Kidney capillary endothelial cell (primary cell): ENCODE data around the gene PPP1R3F.

Experiments
- DNase-seq: peaks from one replicate; pipeline ENCODE4 v3.0.0-alpha.2; 2018; ENCODE audit warnings: low spot score

Gene PPP1R3F, protein sequence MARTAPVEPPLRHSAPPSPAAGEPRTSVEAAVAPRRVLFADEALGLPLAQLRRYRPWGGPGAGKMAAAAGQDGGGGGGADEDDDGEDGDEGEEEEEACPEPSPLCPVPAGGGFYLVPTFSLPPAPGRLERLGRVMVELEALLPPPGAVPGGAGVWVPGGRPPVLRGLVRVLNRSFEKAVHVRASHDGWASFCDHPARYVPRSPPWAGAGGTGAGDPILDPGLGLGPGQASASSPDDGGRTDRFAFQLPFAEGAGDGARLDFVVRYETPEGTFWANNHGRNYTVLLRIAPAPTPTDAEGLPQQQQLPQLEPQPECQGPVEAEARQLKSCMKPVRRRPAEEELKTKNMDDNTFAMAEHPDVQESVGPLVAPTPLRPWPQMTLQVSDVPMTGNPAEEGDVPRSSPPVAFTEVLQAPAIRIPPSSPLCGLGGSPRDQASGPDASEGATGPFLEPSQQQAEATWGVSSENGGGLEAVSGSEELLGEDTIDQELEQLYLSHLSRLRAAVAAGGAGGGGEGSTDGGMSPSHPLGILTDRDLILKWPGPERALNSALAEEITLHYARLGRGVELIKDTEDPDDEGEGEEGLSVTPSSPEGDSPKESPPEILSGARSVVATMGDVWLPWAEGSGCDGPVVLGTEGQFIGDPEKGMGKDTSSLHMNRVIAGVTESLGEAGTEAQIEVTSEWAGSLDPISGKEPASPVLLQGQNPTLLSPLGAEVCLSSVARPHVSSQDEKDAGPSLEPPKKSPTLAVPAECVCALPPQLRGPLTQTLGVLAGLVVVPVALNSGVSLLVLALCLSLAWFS

DNA sequence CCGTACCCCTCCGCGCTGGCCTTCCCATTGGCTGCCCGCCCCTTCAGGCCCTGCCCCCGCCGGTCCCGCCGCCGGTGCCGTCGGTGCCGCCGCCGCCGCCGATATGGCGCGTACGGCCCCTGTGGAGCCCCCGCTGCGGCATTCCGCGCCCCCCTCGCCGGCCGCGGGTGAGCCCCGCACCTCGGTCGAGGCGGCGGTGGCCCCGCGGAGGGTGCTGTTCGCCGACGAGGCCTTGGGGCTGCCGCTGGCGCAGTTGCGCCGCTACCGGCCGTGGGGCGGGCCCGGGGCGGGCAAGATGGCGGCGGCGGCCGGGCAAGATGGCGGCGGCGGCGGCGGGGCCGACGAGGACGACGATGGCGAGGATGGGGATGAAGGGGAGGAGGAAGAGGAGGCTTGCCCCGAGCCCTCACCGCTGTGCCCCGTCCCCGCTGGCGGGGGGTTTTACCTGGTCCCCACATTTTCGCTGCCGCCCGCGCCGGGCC lies at the start of gene PPP1R3F:
PPP1R3F (plus strand) TSS at position 27 of the 482 bp plus-strand sequence; CDS start at position 104, 77 bp downstream.
- DNase-seq, result no peak

DNA sequence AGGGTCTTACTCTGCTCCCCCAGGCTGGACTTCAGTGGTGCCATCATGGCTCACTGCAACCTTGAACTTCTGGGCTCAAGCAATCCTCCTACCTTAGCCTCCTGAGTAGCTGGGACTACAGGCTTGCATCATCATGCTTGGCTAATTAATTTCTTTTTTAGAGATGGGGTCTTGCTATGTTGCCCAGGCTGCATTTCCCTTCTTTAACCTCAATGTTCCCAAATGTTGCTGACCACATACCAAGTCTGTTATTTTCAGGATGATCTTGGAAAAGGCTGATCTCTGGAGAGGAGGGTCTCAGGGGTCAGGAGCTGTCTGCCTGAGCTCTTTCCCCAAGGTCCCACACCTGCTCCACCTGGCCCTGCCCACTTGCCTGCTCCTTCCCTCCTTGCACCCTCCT lies 49.5 kb upstream of the PPP1R3F start:
- DNase-seq, result no peak

DNA sequence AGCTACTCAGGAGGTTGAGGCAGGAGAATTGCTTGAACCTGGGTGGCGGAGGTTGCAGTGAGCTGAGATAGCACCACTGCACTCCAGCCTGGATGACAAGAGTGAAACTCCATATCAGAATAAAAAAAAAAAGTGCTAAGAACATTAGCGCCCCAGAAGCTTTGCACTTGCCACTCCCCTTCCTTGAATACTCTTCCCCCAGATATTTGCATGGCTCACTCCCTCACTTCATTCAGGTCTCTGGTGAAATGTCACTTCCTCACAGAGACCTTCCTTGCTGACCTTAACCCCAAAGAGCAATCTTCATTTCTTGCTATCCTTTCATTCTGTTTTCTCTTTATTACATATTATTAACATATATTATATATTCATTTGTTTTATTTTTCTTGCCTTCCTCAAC lies 47.7 kb upstream of the PPP1R3F start:
- DNase-seq, result no peak

DNA sequence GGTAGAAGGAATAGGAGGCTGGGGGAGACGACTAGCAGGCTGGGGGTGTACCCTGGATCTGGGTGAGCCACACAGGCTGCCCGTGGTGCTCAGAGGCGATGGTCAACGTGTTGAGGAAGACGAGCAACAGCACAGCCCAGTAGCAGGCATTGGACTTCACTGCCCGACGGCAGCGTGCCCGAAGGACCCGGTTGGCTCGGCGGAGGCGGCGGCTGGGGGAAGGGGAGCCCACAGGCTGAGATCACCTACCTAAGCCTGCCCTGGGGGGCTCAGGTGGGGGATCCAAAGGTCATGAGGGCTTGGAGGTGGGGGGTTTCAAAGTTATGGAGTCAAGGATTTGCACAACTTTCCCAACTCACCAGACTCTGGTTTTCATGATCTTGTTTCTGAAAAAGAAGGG lies 43.7 kb upstream of the PPP1R3F start:
- DNase-seq, result no peak

DNA sequence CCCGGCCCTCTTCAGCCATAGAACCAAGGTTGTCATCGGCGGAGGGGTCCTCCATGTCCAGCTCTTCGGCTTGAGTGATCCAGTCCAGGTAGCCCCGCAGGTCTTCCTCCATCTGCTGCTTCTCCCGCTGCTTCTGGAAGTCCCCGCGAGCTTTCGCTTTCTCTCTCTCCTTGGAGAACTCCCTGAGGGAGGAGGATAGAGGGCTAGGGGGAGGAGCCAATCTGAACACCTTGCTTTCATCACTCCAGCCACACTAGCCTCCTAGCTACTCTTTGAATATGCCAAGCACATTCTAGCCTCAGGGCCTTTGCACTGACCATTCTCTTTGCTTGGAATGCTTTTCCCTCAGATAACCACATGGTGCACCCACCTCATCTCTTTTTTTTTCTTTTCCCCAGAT lies 42.6 kb upstream of the PPP1R3F start:
- no peak for DNase-seq

GRCh38 chrX:49227726-49228125 lies 41.9 kb upstream of the PPP1R3F start:
- no peak for DNase-seq

- no peak for DNase-seq
Measured at GRCh38 chrX:49228185-49228584, 41.4 kb upstream of the PPP1R3F start.

DNA sequence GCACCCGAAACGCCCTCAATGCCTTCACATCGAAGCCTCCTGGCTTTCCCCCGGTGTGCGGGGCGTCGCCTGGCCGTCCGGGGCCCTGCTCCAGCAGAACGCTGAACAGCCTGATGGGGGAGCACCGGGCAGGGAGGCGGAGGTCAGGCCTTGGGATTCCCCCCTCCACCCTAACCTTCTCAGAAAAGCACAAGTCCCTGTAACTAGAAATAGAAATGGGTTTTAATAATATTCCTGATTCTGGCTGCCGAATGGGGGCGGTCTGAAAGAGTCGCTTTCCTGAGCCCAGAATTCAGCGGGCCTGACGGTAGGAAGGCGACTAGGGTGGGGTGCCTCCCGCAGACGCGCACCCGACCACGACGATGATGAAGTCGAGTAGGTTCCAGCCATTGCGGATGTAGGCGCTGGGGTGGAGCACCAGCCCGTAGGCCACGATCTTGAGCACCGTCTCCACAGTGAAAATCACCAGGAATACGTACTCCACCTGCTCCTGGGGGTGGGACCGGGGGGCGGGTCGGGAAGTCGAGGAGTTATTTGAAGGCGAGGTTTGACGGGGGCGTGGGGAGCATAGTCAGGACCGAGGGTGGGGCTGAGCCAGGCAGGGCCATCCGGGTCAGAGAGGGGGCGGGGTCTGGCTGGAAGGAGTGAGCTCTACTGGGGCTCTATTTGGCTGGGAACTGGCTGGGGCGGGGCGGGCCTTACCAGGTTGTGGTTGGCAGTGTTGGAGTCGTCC lies 38.9 kb upstream of the PPP1R3F start:
- DNase-seq, result no peak

DNA sequence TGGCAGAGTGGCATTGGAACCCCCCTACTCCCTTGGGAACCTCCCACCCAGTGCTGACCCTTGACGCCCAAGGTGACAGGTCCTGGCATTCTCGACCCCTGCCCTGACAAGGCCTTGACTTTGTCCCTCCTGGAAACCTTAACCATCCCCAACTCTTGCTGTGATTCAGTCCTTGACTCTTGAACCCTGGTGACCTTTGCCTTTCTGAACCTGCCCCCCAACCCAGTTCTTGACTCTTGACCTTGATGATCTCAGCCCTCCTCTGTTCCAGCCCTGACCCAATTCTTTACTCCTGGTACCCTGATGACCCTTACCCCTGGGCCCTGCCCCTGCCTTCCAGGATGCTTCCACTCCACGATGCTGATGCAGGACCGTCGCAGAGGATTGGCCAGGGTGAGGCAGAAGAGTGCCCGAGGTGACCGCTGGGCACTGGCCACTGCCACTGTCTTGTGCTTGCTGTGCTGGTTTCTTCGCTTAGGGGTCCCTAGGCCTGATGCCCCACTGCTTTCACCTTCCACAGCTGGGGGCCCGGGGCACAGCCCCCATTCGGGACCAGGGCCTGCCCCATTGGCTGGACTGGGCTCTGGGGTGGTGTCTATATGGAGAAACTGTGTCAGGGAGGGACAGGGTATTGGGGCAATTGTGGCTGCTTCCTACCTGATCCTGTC lies 38.1 kb upstream of the PPP1R3F start:
- DNase-seq, result no peak

- no peak for DNase-seq
Measured at GRCh38 chrX:49232525-49232924, 37.1 kb upstream of the PPP1R3F start.

GRCh38 chrX:49233176-49233575 lies 36.4 kb upstream of the PPP1R3F start, which contains the start of gene CACNA1F:
CACNA1F (minus strand) TSS chrX:49233340; CDS start chrX:49233309, 31 bp downstream.
- no peak for DNase-seq

DNA sequence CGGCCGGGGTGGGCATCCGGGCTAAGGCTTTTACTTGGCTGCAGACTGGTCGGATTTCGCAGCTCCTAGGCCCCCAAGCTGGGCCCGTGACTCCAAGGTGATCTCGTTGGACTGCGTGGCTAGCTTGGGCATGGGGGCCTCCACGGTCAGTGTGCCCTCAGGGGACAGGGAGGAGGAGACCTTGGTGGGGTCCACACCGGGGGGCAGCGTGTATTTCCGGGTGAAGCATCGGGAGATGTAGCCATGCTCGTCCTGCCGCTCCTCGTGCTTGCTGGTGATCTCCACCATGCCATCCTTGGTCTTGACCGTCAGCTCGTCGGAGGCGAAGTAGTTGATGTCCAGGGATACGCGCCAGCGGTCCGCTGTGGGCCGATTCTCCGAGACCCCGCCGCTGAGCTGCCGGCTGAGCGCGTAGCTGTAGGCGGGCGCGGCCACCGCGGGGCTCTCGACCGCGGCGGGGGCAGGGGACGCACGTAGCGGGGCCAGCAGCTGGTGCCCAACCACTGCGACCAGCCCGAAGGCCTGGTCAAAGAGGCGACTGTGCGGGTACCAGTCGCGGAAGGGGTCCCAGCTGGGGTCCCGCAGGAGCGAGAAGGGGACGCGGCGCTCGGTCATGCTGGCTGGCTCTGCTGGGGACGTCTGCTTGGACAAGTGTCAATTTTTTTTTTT lies 35.6 kb upstream of the PPP1R3F start:
- DNase-seq, result no peak

GRCh38 chrX:49237060-49237459 lies 32.5 kb upstream of the PPP1R3F start:
- no peak for DNase-seq

DNA sequence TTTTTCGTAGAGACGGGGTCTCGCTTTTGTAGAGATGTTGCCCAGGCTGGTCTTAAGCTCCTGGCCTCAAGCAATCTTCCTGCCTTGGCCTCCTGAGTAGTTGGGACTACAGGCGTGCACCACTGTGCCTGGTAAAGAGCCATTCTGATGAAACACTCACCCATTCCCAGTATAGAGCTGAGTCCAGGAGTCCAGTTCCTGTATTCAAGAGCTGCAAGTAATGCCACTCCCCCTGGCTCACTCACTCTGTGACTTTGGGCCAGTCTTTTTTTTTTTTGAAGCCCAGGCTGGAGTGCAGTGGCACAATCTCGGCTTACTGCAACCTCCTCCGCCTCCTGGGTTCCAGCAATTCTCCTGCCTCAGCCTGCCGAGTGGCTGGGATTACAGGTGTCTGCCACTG lies 30.9 kb upstream of the PPP1R3F start:
- no peak for DNase-seq

DNA sequence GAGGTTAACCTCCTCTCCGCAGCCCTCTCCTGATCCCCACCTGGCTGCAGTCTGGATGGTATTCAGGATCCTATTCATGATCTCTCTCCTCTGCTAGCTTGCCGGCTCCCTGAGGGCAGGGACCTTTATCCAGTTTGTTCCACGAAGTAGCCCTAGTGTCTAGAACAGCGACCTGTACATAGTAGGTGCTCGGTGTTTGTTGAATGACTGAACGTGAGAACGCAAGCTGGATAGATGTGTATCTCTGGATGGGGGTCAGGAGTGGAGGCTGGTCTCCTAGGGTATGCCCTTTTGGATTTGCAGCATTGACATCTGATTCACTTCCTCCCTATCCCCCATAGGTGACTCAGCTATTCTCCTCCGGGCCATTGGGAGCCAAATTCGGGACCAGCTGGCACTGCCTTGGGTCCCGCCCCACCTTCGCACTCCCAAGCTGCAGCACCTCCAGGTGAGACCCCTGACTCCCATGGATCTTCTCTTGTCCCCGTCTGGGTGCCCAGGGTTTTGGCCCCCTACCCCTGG lies 27.0 kb upstream of the PPP1R3F start:
- no peak for DNase-seq

DNA sequence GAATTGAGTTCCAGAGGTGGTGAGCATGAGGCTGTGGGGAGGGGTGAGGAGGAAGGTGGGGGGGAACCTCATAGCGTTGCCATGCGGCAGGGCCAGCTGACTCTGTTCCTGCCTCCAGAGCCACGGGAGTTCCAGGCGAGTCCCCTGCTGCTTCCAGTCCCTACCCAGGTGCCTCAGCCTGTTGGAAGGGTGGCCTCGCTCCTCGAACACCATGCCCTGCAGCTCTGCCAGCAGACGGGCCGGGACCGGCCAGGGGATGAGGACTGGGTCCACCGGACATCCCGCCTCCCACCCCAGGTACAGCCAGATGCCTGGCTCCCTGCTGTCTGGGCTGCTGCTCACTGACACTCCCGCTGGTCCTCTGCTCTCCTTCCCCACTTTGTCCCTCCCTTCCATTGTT lies 26.4 kb upstream of the PPP1R3F start:
- no peak for DNase-seq

- DNase-seq, result no peak
Measured at GRCh38 chrX:49244207-49244606, 25.4 kb upstream of the PPP1R3F start.

DNA sequence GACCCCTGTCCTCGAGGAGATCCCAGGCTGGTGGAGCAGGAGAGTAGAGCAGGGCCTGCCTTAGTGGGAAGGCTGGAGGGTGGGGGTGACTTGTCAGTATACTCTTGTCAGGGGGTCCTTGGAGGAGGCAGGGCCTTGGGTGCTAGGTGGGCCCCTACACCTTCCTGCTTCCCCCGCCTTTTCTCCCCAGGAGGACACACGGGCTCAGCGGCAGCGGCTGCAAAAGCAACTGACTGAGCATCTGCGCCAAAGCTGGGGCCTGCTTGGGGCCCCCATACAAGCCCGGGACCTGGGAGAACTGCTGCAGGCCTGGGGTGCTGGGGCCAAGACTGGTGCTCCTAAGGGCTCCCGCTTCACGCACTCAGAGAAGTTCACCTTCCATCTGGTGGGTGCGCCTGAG lies 23.1 kb upstream of the PPP1R3F start:
- DNase-seq, result no peak

- no peak for DNase-seq
Measured at GRCh38 chrX:49247346-49247745, 22.2 kb upstream of the PPP1R3F start.

DNA sequence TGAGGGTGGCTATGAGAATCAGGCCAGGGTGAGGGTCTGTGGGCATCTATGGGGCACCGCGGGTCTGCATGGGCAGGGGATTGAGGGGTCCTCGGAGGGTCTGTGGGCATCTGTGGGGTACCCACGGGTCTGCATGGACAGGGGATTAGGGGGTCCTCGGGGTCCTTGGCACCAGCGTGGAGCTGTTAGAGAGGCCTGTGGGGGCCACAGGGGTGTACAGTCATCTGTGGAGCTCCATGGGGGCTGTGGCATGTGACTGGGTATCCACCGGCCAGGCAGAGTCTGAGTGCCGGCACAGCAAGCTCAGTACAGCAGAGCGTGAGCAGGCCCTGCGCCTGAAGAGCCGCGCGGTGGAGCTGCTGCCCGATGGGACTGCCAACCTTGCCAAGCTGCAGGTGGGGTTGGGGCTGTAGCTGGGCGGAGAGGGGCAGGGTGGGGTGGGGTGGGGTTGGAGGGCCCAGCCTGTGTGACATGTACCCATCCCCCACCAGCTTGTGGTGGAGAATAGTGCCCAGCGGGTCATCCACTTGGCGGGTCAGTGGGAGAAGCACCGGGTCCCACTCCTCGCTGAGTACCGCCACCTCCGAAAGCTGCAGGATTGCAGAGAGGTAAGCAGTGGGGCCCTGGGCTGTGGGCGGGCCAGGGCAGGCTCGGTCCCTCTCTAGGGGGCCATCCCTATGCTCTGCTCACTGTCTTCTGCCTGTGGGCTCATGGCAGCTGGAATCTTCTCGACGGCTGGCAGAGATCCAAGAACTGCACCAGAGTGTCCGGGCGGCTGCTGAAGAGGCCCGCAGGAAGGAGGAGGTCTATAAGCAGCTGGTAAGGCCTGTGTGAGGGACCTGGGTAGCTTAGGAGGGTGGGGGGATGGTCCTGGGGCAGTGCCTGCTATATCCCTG lies 21.4 kb upstream of the PPP1R3F start:
- DNase-seq, result no peak
